ENCODE data around the gene AUTS2. TPM values are rescaled to one million over a fixed set of nuclear protein-coding genes. Genes with fewer than 3 reads are reported as not detected.

The AUTS2 gene
- total RNA-seq, 1 experiment from 2014 or later: 50.0 TPM

DNA sequence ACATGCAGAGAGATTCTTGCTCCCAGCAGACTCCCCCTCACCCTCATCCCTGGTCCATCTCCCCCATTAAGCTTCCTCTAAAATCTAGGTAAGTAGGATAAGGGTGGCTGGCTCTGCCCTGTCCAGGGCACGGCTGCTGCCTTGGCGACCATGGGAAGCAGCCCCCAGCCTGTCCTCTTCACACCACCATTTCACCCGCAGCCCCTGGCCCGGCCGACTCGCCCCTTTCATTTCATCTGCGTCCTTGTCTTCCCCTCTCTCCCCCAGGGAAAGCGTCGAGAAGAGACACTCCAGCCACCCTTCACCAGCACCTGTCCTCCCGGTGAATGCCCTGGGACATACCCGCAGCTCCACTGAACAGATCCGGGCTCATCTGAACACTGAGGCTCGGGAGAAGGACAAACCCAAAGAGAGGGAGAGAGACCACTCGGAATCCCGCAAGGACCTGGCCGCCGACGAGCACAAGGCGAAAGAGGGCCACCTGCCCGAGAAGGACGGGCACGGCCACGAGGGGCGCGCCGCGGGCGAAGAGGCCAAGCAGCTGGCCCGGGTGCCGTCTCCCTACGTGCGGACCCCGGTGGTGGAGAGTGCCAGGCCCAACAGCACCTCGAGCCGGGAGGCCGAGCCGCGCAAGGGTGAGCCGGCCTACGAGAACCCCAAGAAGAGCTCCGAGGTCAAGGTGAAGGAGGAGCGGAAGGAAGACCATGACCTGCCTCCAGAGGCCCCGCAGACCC is 1191.4 kb downstream of the AUTS2 start (continued):
- TF ChIP-seq, protein P1, sequence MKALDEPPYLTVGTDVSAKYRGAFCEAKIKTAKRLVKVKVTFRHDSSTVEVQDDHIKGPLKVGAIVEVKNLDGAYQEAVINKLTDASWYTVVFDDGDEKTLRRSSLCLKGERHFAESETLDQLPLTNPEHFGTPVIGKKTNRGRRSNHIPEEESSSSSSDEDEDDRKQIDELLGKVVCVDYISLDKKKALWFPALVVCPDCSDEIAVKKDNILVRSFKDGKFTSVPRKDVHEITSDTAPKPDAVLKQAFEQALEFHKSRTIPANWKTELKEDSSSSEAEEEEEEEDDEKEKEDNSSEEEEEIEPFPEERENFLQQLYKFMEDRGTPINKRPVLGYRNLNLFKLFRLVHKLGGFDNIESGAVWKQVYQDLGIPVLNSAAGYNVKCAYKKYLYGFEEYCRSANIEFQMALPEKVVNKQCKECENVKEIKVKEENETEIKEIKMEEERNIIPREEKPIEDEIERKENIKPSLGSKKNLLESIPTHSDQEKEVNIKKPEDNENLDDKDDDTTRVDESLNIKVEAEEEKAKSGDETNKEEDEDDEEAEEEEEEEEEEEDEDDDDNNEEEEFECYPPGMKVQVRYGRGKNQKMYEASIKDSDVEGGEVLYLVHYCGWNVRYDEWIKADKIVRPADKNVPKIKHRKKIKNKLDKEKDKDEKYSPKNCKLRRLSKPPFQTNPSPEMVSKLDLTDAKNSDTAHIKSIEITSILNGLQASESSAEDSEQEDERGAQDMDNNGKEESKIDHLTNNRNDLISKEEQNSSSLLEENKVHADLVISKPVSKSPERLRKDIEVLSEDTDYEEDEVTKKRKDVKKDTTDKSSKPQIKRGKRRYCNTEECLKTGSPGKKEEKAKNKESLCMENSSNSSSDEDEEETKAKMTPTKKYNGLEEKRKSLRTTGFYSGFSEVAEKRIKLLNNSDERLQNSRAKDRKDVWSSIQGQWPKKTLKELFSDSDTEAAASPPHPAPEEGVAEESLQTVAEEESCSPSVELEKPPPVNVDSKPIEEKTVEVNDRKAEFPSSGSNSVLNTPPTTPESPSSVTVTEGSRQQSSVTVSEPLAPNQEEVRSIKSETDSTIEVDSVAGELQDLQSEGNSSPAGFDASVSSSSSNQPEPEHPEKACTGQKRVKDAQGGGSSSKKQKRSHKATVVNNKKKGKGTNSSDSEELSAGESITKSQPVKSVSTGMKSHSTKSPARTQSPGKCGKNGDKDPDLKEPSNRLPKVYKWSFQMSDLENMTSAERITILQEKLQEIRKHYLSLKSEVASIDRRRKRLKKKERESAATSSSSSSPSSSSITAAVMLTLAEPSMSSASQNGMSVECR (CRISPR knock-in tag; IDR thresholded peaks at IDR 0.05; ENCODE audit: borderline replicate concordance): no peak
- TF ChIP-seq, protein P2, sequence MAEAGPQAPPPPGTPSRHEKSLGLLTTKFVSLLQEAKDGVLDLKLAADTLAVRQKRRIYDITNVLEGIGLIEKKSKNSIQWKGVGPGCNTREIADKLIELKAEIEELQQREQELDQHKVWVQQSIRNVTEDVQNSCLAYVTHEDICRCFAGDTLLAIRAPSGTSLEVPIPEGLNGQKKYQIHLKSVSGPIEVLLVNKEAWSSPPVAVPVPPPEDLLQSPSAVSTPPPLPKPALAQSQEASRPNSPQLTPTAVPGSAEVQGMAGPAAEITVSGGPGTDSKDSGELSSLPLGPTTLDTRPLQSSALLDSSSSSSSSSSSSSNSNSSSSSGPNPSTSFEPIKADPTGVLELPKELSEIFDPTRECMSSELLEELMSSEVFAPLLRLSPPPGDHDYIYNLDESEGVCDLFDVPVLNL (CRISPR knock-in tag; IDR thresholded peaks at IDR 0.05; ENCODE audit: borderline replicate concordance, low read depth): no peak
- TF ChIP-seq FOXP1 (CRISPR knock-in tag; IDR thresholded peaks at IDR 0.05; ENCODE audit: borderline replicate concordance) (no peak), RORB (CRISPR knock-in tag; IDR thresholded peaks at IDR 0.05) (no peak), TCF7 (CRISPR knock-in tag; IDR thresholded peaks at IDR 0.05; ENCODE audit: low read depth) (no peak)
- TF ChIP-seq, protein P3, sequence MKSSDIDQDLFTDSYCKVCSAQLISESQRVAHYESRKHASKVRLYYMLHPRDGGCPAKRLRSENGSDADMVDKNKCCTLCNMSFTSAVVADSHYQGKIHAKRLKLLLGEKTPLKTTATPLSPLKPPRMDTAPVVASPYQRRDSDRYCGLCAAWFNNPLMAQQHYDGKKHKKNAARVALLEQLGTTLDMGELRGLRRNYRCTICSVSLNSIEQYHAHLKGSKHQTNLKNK (CRISPR knock-in tag; IDR thresholded peaks at IDR 0.05): no peak
- TF ChIP-seq, protein P4, sequence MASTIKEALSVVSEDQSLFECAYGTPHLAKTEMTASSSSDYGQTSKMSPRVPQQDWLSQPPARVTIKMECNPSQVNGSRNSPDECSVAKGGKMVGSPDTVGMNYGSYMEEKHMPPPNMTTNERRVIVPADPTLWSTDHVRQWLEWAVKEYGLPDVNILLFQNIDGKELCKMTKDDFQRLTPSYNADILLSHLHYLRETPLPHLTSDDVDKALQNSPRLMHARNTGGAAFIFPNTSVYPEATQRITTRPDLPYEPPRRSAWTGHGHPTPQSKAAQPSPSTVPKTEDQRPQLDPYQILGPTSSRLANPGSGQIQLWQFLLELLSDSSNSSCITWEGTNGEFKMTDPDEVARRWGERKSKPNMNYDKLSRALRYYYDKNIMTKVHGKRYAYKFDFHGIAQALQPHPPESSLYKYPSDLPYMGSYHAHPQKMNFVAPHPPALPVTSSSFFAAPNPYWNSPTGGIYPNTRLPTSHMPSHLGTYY (CRISPR knock-in tag; IDR thresholded peaks at IDR 0.05): no peak
- TF ChIP-seq, protein P5, sequence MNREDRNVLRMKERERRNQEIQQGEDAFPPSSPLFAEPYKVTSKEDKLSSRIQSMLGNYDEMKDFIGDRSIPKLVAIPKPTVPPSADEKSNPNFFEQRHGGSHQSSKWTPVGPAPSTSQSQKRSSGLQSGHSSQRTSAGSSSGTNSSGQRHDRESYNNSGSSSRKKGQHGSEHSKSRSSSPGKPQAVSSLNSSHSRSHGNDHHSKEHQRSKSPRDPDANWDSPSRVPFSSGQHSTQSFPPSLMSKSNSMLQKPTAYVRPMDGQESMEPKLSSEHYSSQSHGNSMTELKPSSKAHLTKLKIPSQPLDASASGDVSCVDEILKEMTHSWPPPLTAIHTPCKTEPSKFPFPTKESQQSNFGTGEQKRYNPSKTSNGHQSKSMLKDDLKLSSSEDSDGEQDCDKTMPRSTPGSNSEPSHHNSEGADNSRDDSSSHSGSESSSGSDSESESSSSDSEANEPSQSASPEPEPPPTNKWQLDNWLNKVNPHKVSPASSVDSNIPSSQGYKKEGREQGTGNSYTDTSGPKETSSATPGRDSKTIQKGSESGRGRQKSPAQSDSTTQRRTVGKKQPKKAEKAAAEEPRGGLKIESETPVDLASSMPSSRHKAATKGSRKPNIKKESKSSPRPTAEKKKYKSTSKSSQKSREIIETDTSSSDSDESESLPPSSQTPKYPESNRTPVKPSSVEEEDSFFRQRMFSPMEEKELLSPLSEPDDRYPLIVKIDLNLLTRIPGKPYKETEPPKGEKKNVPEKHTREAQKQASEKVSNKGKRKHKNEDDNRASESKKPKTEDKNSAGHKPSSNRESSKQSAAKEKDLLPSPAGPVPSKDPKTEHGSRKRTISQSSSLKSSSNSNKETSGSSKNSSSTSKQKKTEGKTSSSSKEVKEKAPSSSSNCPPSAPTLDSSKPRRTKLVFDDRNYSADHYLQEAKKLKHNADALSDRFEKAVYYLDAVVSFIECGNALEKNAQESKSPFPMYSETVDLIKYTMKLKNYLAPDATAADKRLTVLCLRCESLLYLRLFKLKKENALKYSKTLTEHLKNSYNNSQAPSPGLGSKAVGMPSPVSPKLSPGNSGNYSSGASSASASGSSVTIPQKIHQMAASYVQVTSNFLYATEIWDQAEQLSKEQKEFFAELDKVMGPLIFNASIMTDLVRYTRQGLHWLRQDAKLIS (CRISPR knock-in tag; IDR thresholded peaks at IDR 0.05; ENCODE audit: borderline replicate concordance): no peak
- TF ChIP-seq, protein P6, sequence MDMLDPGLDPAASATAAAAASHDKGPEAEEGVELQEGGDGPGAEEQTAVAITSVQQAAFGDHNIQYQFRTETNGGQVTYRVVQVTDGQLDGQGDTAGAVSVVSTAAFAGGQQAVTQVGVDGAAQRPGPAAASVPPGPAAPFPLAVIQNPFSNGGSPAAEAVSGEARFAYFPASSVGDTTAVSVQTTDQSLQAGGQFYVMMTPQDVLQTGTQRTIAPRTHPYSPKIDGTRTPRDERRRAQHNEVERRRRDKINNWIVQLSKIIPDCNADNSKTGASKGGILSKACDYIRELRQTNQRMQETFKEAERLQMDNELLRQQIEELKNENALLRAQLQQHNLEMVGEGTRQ (CRISPR knock-in tag; IDR thresholded peaks at IDR 0.05): no peak

DNA sequence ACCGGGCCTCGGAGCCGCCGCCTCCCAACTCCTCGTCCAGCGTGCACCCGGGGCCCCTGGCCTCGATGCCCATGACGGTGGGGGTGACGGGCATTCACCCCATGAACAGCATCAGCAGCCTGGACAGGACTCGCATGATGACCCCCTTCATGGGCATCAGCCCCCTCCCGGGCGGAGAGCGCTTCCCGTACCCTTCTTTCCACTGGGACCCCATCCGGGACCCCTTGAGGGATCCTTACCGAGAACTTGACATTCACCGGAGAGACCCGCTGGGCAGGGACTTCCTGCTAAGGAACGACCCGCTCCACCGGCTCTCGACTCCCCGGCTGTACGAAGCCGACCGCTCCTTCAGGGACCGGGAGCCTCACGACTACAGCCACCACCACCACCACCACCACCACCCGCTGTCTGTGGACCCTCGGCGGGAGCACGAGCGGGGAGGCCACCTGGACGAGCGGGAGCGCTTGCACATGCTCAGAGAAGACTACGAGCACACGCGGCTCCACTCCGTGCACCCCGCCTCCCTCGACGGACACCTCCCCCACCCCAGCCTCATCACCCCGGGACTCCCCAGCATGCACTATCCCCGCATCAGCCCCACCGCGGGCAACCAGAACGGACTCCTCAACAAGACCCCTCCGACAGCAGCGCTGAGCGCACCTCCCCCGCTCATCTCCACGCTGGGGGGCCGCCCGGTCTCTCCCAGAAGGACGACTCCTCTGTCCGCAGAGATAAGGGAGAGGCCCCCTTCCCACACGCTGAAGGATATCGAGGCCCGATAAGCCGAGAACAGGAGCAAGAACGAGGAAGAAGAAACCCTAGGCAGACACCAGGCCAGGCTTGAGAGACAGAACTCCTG is 1192.2 kb downstream of the AUTS2 start:
- Mint-ChIP-seq H3K27me3 (ENCODE audit: low read depth) (no peaks in the 10 kb centered on the region), H3K4me3 (no peak overlapping the region), H3K4me1 (0 out of 2 replicates have a peak, but pooled peaks cover 6% of the 10 kb centered on the region), H3K36me3 (peaks cover 43% of the 10 kb centered on the region), H3K27ac (no peak overlapping the region), H3K9me3 (no peaks in the 10 kb centered on the region)
- POLR2A ChIA-PET: no interaction called here
- DNase-seq (ENCODE audit: low spot score) (no peak), ATAC-seq (no peak)
- CTCF ChIA-PET: interaction anchor here (0.9 kb wide), 1 partner anchor 74 kb away, joined by 3 read pairs; no protein-coding TSS in a partner anchor
- TF ChIP-seq SOX15 (CRISPR knock-in tag; IDR thresholded peaks at IDR 0.05) (no peak), TCF7 (CRISPR knock-in tag; IDR thresholded peaks at IDR 0.05; ENCODE audit: low read depth) (no peak), MYBL2 (CRISPR knock-in tag; IDR thresholded peaks at IDR 0.05) (no peak), SMAD4 (CRISPR knock-in tag; IDR thresholded peaks at IDR 0.05) (no peak)
- TF ChIP-seq, protein P7, sequence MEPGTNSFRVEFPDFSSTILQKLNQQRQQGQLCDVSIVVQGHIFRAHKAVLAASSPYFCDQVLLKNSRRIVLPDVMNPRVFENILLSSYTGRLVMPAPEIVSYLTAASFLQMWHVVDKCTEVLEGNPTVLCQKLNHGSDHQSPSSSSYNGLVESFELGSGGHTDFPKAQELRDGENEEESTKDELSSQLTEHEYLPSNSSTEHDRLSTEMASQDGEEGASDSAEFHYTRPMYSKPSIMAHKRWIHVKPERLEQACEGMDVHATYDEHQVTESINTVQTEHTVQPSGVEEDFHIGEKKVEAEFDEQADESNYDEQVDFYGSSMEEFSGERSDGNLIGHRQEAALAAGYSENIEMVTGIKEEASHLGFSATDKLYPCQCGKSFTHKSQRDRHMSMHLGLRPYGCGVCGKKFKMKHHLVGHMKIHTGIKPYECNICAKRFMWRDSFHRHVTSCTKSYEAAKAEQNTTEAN (CRISPR knock-in tag; IDR thresholded peaks at IDR 0.05): no peak
- TF ChIP-seq, protein P8, sequence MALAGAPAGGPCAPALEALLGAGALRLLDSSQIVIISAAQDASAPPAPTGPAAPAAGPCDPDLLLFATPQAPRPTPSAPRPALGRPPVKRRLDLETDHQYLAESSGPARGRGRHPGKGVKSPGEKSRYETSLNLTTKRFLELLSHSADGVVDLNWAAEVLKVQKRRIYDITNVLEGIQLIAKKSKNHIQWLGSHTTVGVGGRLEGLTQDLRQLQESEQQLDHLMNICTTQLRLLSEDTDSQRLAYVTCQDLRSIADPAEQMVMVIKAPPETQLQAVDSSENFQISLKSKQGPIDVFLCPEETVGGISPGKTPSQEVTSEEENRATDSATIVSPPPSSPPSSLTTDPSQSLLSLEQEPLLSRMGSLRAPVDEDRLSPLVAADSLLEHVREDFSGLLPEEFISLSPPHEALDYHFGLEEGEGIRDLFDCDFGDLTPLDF (CRISPR knock-in tag; IDR thresholded peaks at IDR 0.05): no peak
- TF ChIP-seq, protein P9, sequence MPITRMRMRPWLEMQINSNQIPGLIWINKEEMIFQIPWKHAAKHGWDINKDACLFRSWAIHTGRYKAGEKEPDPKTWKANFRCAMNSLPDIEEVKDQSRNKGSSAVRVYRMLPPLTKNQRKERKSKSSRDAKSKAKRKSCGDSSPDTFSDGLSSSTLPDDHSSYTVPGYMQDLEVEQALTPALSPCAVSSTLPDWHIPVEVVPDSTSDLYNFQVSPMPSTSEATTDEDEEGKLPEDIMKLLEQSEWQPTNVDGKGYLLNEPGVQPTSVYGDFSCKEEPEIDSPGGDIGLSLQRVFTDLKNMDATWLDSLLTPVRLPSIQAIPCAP (CRISPR knock-in tag; IDR thresholded peaks at IDR 0.05): no peak
- TF ChIP-seq, protein P10, sequence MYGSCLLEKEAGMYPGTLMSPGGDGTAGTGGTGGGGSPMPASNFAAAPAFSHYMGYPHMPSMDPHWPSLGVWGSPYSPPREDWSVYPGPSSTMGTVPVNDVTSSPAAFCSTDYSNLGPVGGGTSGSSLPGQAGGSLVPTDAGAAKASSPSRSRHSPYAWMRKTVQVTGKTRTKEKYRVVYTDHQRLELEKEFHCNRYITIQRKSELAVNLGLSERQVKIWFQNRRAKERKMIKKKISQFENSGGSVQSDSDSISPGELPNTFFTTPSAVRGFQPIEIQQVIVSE (CRISPR knock-in tag; IDR thresholded peaks at IDR 0.05; ENCODE audit: borderline replicate concordance): no peak
